ENCODE results near the gene ZIC4.

Gene ZIC4

GRCh38 chr3:147409143-147410115, 3.1 kb upstream of the ZIC4 start, which contains the start of gene ZIC1:
ZIC1 (plus strand) TSS chr3:147409365; CDS start chr3:147410113, 748 bp downstream.
- CTCF ChIA-PET: no interaction called here
- peak within 1 kb of the TSS in 4 of 7 experiments; percentile 30 to 72 (median 60) for H3K4me3 ChIP-seq (ENCODE audit: control insufficient read depth in 1 of 7, extremely low read depth in 1 of 7, insufficient read depth in 4 of 7, low read depth in 2 of 7, low read length in 6 of 7)
- H3K4me1 ChIP-seq (ENCODE audit: control extremely low read depth in 1 of 4, control insufficient read depth in 4 of 4, insufficient read depth in 4 of 4, low read length in 3 of 4): peaks cover 0 to 26% (median 17%) of the 10 kb centered on the region in 4 experiments
- WGBS (ENCODE audit: insufficient coverage): 4% methylated on average over 31 of the region's 80 CpGs
- POLR2A ChIA-PET: no interaction called here
- H3K36me3 ChIP-seq (ENCODE audit: control insufficient read depth in 4 of 4, insufficient read depth in 4 of 4, low read length in 3 of 4): no peaks in the 10 kb centered on the region
- no peak for DNase-seq
- no peak within 1 kb of the TSS for H3K27ac ChIP-seq (ENCODE audit: insufficient read depth in 1 of 2, low read depth in 1 of 2, low read length in 2 of 2, poor library complexity in 1 of 2, severe bottlenecking in 2 of 2)
- peaks cover 9 to 100% (median 67%) of the 10 kb centered on the region in 5 experiments for H3K27me3 ChIP-seq (replicated peaks in 2 of 5; ENCODE audit: control insufficient read depth in 4 of 5, insufficient read depth in 5 of 5, low read length in 4 of 5)
- H3K9me3 ChIP-seq (ENCODE audit: control extremely low read depth in 1 of 5, control insufficient read depth in 4 of 5, insufficient read depth in 2 of 5, low read depth in 1 of 5, low read length in 4 of 5): peaks cover 0 to 32% (median 11%) of the 10 kb centered on the region in 5 experiments

GRCh38 chr3:147408188-147409100, 2.1 kb upstream of the ZIC4 start:
- CTCF ChIA-PET: no interaction called here
- Histone ChIP-seq H3K4me1 (ENCODE audit: control extremely low read depth in 1 of 4, control insufficient read depth in 4 of 4, insufficient read depth in 4 of 4, low read length in 3 of 4) (peaks cover 0 to 23% (median 17%) of the 10 kb centered on the region in 4 experiments), H3K27me3 (replicated peaks in 2 of 5; ENCODE audit: control insufficient read depth in 4 of 5, insufficient read depth in 5 of 5, low read length in 4 of 5) (peaks cover 10 to 100% (median 74%) of the 10 kb centered on the region in 5 experiments), H3K4me3 (ENCODE audit: control insufficient read depth in 1 of 7, extremely low read depth in 1 of 7, insufficient read depth in 4 of 7, low read depth in 2 of 7, low read length in 6 of 7) (no peak overlapping the region), H3K27ac (ENCODE audit: insufficient read depth in 1 of 2, low read depth in 1 of 2, low read length in 2 of 2, poor library complexity in 1 of 2, severe bottlenecking in 2 of 2) (no peak overlapping the region), H3K9me3 (ENCODE audit: control extremely low read depth in 1 of 5, control insufficient read depth in 4 of 5, insufficient read depth in 2 of 5, low read depth in 1 of 5, low read length in 4 of 5) (peaks cover 0 to 33% (median 11%) of the 10 kb centered on the region in 5 experiments), H3K36me3 (ENCODE audit: control insufficient read depth in 4 of 4, insufficient read depth in 4 of 4, low read length in 3 of 4) (no peaks in the 10 kb centered on the region)
- no peak for DNase-seq
- POLR2A ChIA-PET: no interaction called here
- WGBS (ENCODE audit: insufficient coverage): 12% methylated on average over 25 of the region's 28 CpGs

GRCh38 chr3:147407498-147408187, 1.3 kb upstream of the ZIC4 start:
- Histone ChIP-seq H3K4me3 (ENCODE audit: control insufficient read depth in 1 of 7, extremely low read depth in 1 of 7, insufficient read depth in 4 of 7, low read depth in 2 of 7, low read length in 6 of 7) (no peak overlapping the region), H3K27ac (ENCODE audit: insufficient read depth in 1 of 2, low read depth in 1 of 2, low read length in 2 of 2, poor library complexity in 1 of 2, severe bottlenecking in 2 of 2) (no peak overlapping the region), H3K27me3 (replicated peaks in 2 of 5; ENCODE audit: control insufficient read depth in 4 of 5, insufficient read depth in 5 of 5, low read length in 4 of 5) (peaks cover 14 to 100% (median 69%) of the 10 kb centered on the region in 5 experiments), H3K4me1 (ENCODE audit: control extremely low read depth in 1 of 4, control insufficient read depth in 4 of 4, insufficient read depth in 4 of 4, low read length in 3 of 4) (peaks cover 0 to 17% (median 12%) of the 10 kb centered on the region in 4 experiments), H3K9me3 (ENCODE audit: control extremely low read depth in 1 of 5, control insufficient read depth in 4 of 5, insufficient read depth in 2 of 5, low read depth in 1 of 5, low read length in 4 of 5) (peaks cover 0 to 33% (median 11%) of the 10 kb centered on the region in 5 experiments), H3K36me3 (ENCODE audit: control insufficient read depth in 4 of 4, insufficient read depth in 4 of 4, low read length in 3 of 4) (no peaks in the 10 kb centered on the region)
- CTCF ChIA-PET: no interaction called here
- DNase-seq: no peak
- WGBS (ENCODE audit: insufficient coverage): 14% methylated on average over 22 of the region's 27 CpGs
- POLR2A ChIA-PET: no interaction called here

GRCh38 chr3:147407114-147407497, 763 bp upstream of the ZIC4 start:
- Histone ChIP-seq H3K9me3 (ENCODE audit: control extremely low read depth in 1 of 5, control insufficient read depth in 4 of 5, insufficient read depth in 2 of 5, low read depth in 1 of 5, low read length in 4 of 5) (peaks cover 0 to 33% (median 14%) of the 10 kb centered on the region in 5 experiments), H3K4me3 (ENCODE audit: control insufficient read depth in 1 of 7, extremely low read depth in 1 of 7, insufficient read depth in 4 of 7, low read depth in 2 of 7, low read length in 6 of 7) (no peak overlapping the region), H3K4me1 (ENCODE audit: control extremely low read depth in 1 of 4, control insufficient read depth in 4 of 4, insufficient read depth in 4 of 4, low read length in 3 of 4) (peaks cover 0 to 14% (median 12%) of the 10 kb centered on the region in 4 experiments), H3K36me3 (ENCODE audit: control insufficient read depth in 4 of 4, insufficient read depth in 4 of 4, low read length in 3 of 4) (no peaks in the 10 kb centered on the region), H3K27ac (ENCODE audit: insufficient read depth in 1 of 2, low read depth in 1 of 2, low read length in 2 of 2, poor library complexity in 1 of 2, severe bottlenecking in 2 of 2) (no peak overlapping the region), H3K27me3 (replicated peaks in 2 of 5; ENCODE audit: control insufficient read depth in 4 of 5, insufficient read depth in 5 of 5, low read length in 4 of 5) (peaks cover 16 to 100% (median 68%) of the 10 kb centered on the region in 5 experiments)
- no peak for DNase-seq
- POLR2A ChIA-PET: no interaction called here
- WGBS (ENCODE audit: insufficient coverage): 5% methylated on average over 10 of the region's 17 CpGs
- CTCF ChIA-PET: no interaction called here

- no peaks in the 10 kb centered on the region for H3K36me3 ChIP-seq (ENCODE audit: control insufficient read depth in 4 of 4, insufficient read depth in 4 of 4, low read length in 3 of 4)
- H3K9me3 ChIP-seq (ENCODE audit: control extremely low read depth in 1 of 5, control insufficient read depth in 4 of 5, insufficient read depth in 2 of 5, low read depth in 1 of 5, low read length in 4 of 5): peaks cover 0 to 31% (median 13%) of the 10 kb centered on the region in 5 experiments
- ChIA-PET CTCF (no interaction called here), POLR2A (no interaction called here)
- DNase-seq: no peak
- peaks cover 9 to 100% (median 73%) of the 10 kb centered on the region in 5 experiments for H3K27me3 ChIP-seq (replicated peaks in 2 of 5; ENCODE audit: control insufficient read depth in 4 of 5, insufficient read depth in 5 of 5, low read length in 4 of 5)
- 8% methylated on average over 24 of the region's 27 CpGs for WGBS (ENCODE audit: insufficient coverage)
- no peak overlapping the region for H3K27ac ChIP-seq (ENCODE audit: insufficient read depth in 1 of 2, low read depth in 1 of 2, low read length in 2 of 2, poor library complexity in 1 of 2, severe bottlenecking in 2 of 2)
- H3K4me3 ChIP-seq (ENCODE audit: control insufficient read depth in 1 of 7, extremely low read depth in 1 of 7, insufficient read depth in 4 of 7, low read depth in 2 of 7, low read length in 6 of 7): no peak overlapping the region
- H3K4me1 ChIP-seq (ENCODE audit: control extremely low read depth in 1 of 4, control insufficient read depth in 4 of 4, insufficient read depth in 4 of 4, low read length in 3 of 4): peaks cover 0 to 4% (median 4%) of the 10 kb centered on the region in 4 experiments
Measured at GRCh38 chr3:147405231-147406027, 914 bp downstream of the ZIC4 start.

- 8% methylated on average over 9 of the region's 16 CpGs for WGBS (ENCODE audit: insufficient coverage)
- ChIA-PET POLR2A (no interaction called here), CTCF (no interaction called here)
- Histone ChIP-seq H3K4me3 (ENCODE audit: control insufficient read depth in 1 of 7, extremely low read depth in 1 of 7, insufficient read depth in 4 of 7, low read depth in 2 of 7, low read length in 6 of 7) (no peak overlapping the region), H3K9me3 (ENCODE audit: control extremely low read depth in 1 of 5, control insufficient read depth in 4 of 5, insufficient read depth in 2 of 5, low read depth in 1 of 5, low read length in 4 of 5) (peaks cover 0 to 30% (median 16%) of the 10 kb centered on the region in 5 experiments), H3K4me1 (ENCODE audit: control extremely low read depth in 1 of 4, control insufficient read depth in 4 of 4, insufficient read depth in 4 of 4, low read length in 3 of 4) (no peaks in the 10 kb centered on the region), H3K27me3 (replicated peaks in 2 of 5; ENCODE audit: control insufficient read depth in 4 of 5, insufficient read depth in 5 of 5, low read length in 4 of 5) (peaks cover 12 to 100% (median 71%) of the 10 kb centered on the region in 5 experiments), H3K27ac (ENCODE audit: insufficient read depth in 1 of 2, low read depth in 1 of 2, low read length in 2 of 2, poor library complexity in 1 of 2, severe bottlenecking in 2 of 2) (no peak overlapping the region), H3K36me3 (ENCODE audit: control insufficient read depth in 4 of 4, insufficient read depth in 4 of 4, low read length in 3 of 4) (no peaks in the 10 kb centered on the region)
- DNase-seq: no peak
Measured at GRCh38 chr3:147404800-147405230, 1.5 kb downstream of the ZIC4 start.

Measured in common myeloid progenitor, CD34-positive (primary cell).